Tibial artery (tissue), 4 donors: ENCODE data around the gene SIX2.

ENCODE experiments used
- DNase-seq, 2 donors: peaks; one replicate each; pipeline ENCODE4 v3.0.0-alpha.2; 2019
- H3K27ac ChIP-seq, 2 donors: fragments of 200-600 bp; sonication (generic) in 1 of 2; 1 replicate in 1 of 2; 2 replicates in 1 of 2; pipeline ENCODE4 v1.5.1; 2018 to 2019; ENCODE audit warnings: mild to moderate bottlenecking in 1 of 2
- H3K27me3 ChIP-seq, 2 donors: fragments of 200-600 bp; sonication (generic) in 1 of 2; one replicate each; pipeline versions ENCODE4 v1.5.1 to v1.6.0; 2016 to 2019
- H3K36me3 ChIP-seq, 3 donors: fragments of 200-600 bp; sonication (generic) in 2 of 3; one replicate each; pipeline ENCODE4 v1.5.1; 2016 to 2019; ENCODE audit warnings: mild to moderate bottlenecking in 2 of 3
- H3K4me1 ChIP-seq, 4 donors: fragments of 200-600 bp; sonication (generic) in 2 of 4; 1 replicate in 3 of 4; 2 replicates in 1 of 4; pipeline ENCODE4 v1.5.1; 2016 to 2019
- H3K4me3 ChIP-seq, 2 donors: fragments of 200-600 bp; sonication (generic) in 1 of 2; 1 replicate in 1 of 2; 2 replicates in 1 of 2; pipeline ENCODE4 v1.5.1; 2018 to 2019; ENCODE audit warnings: mild to moderate bottlenecking in 2 of 2
- H3K9me3 ChIP-seq, 3 donors: fragments of 200-600 bp; sonication (generic) in 1 of 3; one replicate each; pipeline ENCODE4 v1.5.1; 2016 to 2019
- intact Hi-C: fragments of 100-400 bp; cut with DNase I; formaldehyde crosslinking; loops from one replicate; pipeline ENCODE4 v1.15.0; 2023; ENCODE audit warnings: low total_unique reads
- TF ChIP-seq, protein P1 (sequence below), 2 experiments: fragments of 200-600 bp in 1 of 2; fragments of 450-650 bp in 1 of 2; IDR thresholded peaks; one replicate each; pipeline ENCODE4 v1.5.1; 2017 to 2019; ENCODE audit warnings: antibody characterized with exemption in 2 of 2, mild to moderate bottlenecking in 1 of 2, moderate library complexity in 1 of 2

The SIX2 gene

DNA sequence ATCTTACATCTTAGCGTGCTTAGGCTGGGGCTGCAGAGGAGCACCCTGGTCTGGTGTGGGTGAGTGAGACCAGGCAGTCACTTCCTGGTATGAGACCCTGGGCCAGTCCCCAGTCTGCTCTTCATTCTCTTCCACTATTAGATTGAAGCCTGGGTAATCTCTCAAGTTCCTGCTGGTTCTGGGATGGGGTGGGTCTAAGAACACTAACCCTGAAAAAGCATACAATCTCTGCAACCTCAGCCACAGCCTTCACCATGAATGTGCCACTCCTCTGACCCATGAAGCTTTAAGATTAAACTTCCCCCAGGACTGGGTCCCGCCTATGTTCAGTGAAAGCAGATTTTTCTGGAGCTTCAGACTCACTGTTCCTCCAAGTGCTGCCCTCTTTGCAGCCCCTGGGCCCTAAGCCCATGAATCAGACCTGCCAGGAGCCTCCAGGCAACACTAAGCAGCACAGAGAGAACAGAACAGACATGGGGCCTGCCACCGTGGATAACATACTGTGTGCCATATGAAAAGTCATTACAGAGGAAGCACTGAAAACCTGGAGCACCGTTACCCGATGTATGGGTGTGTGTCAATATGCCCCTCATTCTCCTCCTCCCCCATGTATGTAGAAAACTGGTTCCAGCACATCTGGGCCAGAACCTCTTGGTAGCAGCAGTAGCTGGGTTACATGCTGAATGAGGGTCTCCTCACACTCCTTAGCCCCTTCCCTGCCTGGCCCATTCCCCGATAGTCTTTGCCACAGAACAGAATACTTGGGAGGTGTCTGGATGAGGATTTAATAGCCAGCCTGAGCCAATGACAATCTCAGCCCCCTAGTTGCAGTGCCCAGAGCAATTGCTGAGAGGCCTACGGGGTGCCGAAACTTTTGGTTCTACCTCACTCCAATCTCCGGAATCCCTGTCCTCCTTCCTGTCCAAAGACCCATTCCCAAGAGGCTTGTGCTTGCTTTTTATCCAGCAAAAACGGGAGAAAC is 2.7 kb upstream of the SIX2 start:
- Histone ChIP-seq H3K27ac (no peak overlapping the region), H3K27me3 (no peaks in the 10 kb centered on the region)
- intact Hi-C loops: loop anchor here (10.0 kb wide), 1 partner anchor 413 kb away; no protein-coding TSS in a partner anchor

DNA sequence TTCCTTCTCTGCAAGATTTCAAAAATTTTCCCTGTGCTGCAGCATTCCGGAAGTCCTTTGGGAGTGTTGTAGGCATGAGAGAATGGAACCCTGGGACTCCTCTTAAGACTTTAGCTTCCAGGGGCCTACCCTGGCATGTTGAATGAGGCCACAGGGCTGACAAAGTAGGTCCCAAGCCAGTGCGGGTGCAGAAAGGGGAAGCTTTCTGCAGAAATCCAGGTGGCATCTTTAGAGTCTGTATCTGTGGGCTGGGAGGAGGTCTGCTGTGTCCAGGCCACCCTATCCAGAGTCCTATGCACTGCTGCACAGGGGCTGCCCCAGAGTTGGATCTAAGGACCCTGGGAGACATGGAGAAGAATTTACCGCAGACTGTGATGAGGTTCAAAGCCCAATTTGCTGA is 1.9 kb upstream of the SIX2 start:
- Histone ChIP-seq H3K4me3 (peak overlapping the region; percentile 59 to 75), H3K9me3 (no peaks in the 10 kb centered on the region), H3K27ac (peak overlapping the region in 1 of 2 donors; percentile 87), H3K27me3 (no peaks in the 10 kb centered on the region), H3K36me3 (no peaks in the 10 kb centered on the region), H3K4me1 (peaks cover 0 to 46% (median 38%) of the 10 kb centered on the region in 4 donors)
- intact Hi-C loops: loop anchor here (10.0 kb wide), 1 partner anchor 414 kb away; no protein-coding TSS in a partner anchor
- no peak for DNase-seq
- TF ChIP-seq, protein P1, sequence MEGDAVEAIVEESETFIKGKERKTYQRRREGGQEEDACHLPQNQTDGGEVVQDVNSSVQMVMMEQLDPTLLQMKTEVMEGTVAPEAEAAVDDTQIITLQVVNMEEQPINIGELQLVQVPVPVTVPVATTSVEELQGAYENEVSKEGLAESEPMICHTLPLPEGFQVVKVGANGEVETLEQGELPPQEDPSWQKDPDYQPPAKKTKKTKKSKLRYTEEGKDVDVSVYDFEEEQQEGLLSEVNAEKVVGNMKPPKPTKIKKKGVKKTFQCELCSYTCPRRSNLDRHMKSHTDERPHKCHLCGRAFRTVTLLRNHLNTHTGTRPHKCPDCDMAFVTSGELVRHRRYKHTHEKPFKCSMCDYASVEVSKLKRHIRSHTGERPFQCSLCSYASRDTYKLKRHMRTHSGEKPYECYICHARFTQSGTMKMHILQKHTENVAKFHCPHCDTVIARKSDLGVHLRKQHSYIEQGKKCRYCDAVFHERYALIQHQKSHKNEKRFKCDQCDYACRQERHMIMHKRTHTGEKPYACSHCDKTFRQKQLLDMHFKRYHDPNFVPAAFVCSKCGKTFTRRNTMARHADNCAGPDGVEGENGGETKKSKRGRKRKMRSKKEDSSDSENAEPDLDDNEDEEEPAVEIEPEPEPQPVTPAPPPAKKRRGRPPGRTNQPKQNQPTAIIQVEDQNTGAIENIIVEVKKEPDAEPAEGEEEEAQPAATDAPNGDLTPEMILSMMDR (IDR thresholded peaks at IDR 0.05): no peak

More for the DNA sequence above, 2.7 kb upstream of the SIX2 start:
- TF ChIP-seq, protein P1 (IDR thresholded peaks at IDR 0.05): no peak
- H3K4me3 ChIP-seq: no peak overlapping the region
- H3K36me3 ChIP-seq: no peaks in the 10 kb centered on the region
- no peak for DNase-seq
- H3K9me3 ChIP-seq: no peaks in the 10 kb centered on the region
- H3K4me1 ChIP-seq: peaks cover 0 to 46% (median 38%) of the 10 kb centered on the region in 4 donors

DNA sequence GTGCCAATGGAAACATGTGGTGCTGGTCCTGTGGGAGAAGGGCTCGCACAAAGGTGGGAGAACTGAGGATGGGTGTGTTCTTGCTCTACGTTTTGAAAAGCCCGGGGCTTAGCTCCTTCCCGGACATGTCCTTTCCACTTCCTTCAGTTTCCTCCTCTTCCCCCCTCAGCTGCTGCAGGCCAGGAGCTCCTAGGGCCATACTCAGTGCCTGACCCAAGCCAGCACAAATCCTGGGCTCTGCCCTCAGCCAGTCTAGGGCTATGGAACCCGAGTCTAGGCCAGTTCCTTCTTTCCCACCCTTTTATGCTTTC is 1.4 kb upstream of the SIX2 start:
- Histone ChIP-seq H3K36me3 (no peaks in the 10 kb centered on the region), H3K27ac (peak overlapping the region; percentile 87 to 89), H3K27me3 (no peaks in the 10 kb centered on the region), H3K4me3 (peak overlapping the region; percentile 59 to 75), H3K9me3 (no peaks in the 10 kb centered on the region), H3K4me1 (peaks cover 0 to 46% (median 38%) of the 10 kb centered on the region in 4 donors)
- no peak for DNase-seq
- TF ChIP-seq, protein P1 (IDR thresholded peaks at IDR 0.05): no peak
- intact Hi-C loops: loop anchor here (10.0 kb wide), 1 partner anchor 414 kb away; no protein-coding TSS in a partner anchor

DNA sequence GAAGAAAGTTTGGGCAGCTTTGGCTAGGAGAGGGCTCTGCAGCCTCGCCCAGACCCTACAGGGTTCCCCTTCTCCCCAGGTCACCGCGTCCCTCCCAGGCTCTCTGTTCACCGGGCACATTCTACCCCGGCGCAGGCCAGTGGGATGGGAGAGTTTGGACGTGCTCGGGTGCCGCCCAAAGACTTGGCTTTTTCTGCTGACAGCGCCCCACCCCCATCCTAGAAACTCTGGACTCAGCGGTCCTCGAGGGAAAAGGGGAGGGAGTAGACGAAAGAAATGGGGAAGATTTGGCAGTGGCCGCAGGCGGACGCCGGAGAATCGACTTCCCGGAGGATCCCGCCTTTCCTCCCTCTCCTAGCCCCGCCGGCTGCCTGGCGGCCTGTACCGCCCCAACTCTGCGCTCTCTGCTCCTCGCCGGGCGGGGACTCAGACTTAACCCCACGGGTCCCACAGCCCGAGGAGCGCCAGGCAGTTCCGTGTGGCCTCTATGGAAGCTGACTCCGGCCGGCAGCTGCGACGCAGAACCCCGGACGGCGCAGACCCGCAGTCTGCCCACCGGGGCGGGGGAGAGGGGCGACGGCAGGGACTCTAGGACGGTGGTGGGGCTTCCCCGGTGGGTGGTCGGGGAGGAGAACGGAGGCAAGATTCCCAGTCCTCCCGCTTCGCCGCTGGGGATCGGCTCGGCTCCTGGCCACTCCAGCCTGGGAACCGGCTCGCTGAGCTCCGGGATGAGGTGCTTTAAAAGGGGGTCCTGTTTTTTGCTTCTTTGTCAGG is 863 bp upstream of the SIX2 start:
- H3K4me3 ChIP-seq: peak overlapping the region; percentile 59 to 75
- peaks cover 0 to 46% (median 38%) of the 10 kb centered on the region in 4 donors for H3K4me1 ChIP-seq
- H3K27me3 ChIP-seq: no peaks in the 10 kb centered on the region
- peak overlapping the region; percentile 87 to 89 for H3K27ac ChIP-seq
- no peaks in the 10 kb centered on the region for H3K9me3 ChIP-seq
- peak; percentile 77 to 93 for DNase-seq
- no peaks in the 10 kb centered on the region for H3K36me3 ChIP-seq
- intact Hi-C loops: loop anchor here (10.0 kb wide), 1 partner anchor 415 kb away; no protein-coding TSS in a partner anchor
- TF ChIP-seq, protein P1 (IDR thresholded peaks at IDR 0.05): no peak

DNA sequence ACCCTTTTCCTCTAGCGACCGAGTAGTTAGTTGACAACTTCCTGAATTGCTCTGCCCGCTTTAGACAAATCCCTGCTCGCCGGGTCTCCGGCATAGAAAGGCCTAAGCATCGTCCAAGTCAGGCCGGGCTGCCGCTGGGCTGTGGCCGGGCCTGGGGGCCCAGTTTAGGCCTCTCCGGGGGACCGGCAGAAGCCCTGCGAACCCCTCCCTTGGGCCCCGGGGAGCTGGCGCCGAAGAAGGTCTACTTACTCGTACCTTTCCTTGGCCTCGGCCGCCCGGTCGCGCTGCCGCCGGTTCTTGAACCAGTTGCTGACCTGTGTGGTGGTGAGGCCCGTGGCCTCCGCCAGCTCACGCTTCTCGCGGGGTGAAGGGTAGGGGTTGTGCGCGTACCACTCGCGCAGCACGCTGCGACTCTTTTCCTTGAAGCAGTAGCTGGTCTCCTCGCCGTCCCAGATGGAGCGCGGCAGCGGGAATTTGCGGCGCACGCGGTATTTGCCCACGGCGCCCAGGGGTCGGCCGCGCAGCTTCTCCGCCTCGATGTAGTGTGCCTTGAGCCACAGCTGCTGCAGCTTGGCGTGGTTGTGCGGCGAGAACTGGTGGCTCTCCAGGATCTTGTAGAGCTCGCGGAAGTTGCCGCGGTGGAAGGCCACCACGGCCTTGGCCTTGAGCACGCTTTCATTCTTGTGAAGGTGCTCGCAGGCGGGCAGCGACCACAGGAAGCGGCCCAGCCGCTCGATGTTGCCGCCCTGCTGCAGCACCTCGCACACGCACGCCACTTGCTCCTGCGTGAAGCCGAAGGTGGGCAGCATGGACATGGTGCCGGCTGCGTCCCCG is 739 bp downstream of the SIX2 start:
- Histone ChIP-seq H3K36me3 (no peaks in the 10 kb centered on the region), H3K27me3 (peaks cover 0 to 14% of the 10 kb centered on the region in 2 donors), H3K4me1 (peaks cover 0 to 37% (median 29%) of the 10 kb centered on the region in 4 donors), H3K4me3 (peak overlapping the region; percentile 59 to 75), H3K9me3 (no peaks in the 10 kb centered on the region), H3K27ac (peak overlapping the region; percentile 87 to 89)
- DNase-seq: peak in 1 of 2 donors; percentile 73
- TF ChIP-seq, protein P1 (IDR thresholded peaks at IDR 0.05): no peak
- intact Hi-C loops: no loop called here
